Osteocyte (in vitro differentiated cells): ENCODE data around the gene UTY. TPM values are rescaled to one million over a fixed set of nuclear protein-coding genes. Genes with fewer than 3 reads are reported as not detected.

Experiments used
- DNase-seq: peaks from one replicate; pipeline ENCODE4 v3.0.0; 2021; ENCODE audit warnings: mixed read lengths; ENCODE audit not compliant: unreplicated experiment; ENCODE audit errors: extremely low spot score
- H3K27ac Mint-ChIP-seq: one replicate; pipeline ENCODE4 v1.8.0; 2021; ENCODE audit warnings: mild to moderate bottlenecking, mixed read lengths; ENCODE audit not compliant: unreplicated experiment
- H3K27me3 Mint-ChIP-seq: one replicate; pipeline ENCODE4 v1.8.0; 2021; ENCODE audit warnings: mixed read lengths; ENCODE audit not compliant: unreplicated experiment
- H3K36me3 Mint-ChIP-seq: one replicate; pipeline ENCODE4 v1.8.0; 2021; ENCODE audit warnings: mixed read lengths; ENCODE audit not compliant: unreplicated experiment
- H3K4me1 Mint-ChIP-seq: one replicate; pipeline ENCODE4 v1.8.0; 2021; ENCODE audit warnings: mixed read lengths; ENCODE audit not compliant: unreplicated experiment
- H3K4me3 Mint-ChIP-seq: one replicate; pipeline ENCODE4 v1.8.0; 2021; ENCODE audit warnings: mild to moderate bottlenecking, moderate library complexity, mixed read lengths; ENCODE audit not compliant: unreplicated experiment
- H3K9me3 Mint-ChIP-seq: one replicate; pipeline ENCODE4 v1.8.0; 2021; ENCODE audit warnings: mixed read lengths; ENCODE audit not compliant: unreplicated experiment
- total RNA-seq: library from RNA; stranded (reverse); gene quantifications from 2 replicates; pipeline ENCODE4 v1.2.1, GENCODE V29; 2021
- TF ChIP-seq, protein P1 (sequence below): fragments of 200-600 bp; sonication (generic); IDR thresholded peaks from 2 replicates; pipeline ENCODE4 v1.5.0; 2021; ENCODE audit warnings: antibody characterized with exemption, mild to moderate bottlenecking, moderate library complexity

UTY gene
- total RNA-seq, 1 donor from 2014 or later: not detected

DNA sequence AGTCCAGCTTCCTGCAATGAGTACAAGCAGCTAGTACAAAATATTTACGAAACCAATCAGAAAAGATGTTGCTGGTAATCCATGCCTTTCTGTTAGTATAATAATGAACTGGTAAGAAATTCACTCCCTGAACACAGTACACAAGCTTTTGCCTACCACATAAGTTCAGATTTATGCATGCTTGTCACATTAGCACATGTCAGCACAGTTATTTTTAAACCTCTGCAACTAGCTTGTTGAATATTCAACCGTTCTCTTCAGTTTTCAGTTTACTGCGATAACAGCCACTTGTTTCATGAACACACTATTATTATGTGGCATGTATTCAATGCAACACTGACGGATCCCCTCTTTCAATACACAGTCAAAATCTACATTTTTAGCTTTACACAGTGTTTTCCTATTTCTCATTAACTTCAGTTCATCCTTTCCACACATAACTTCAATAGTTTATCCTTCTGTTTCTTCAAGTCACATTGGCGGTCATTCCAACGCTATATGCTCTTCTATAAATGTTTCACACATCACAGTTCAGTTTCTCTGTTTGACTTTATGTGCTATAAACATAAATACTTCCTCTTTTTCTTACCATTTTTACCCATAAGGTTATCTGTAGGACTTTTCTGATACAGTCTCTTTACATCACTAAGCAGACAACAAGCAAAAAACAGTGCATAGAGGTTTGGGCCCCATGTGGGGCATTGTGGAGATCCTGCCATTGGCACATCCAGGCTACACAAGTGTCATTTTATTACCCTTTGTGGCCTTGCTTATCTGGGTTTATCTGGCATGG lies 62.8 kb downstream of the UTY start:
- Mint-ChIP-seq H3K4me1 (no peaks in the 10 kb centered on the region), H3K9me3 (no peaks in the 10 kb centered on the region), H3K27me3 (no peaks in the 10 kb centered on the region), H3K4me3 (no peak overlapping the region), H3K36me3 (no peaks in the 10 kb centered on the region), H3K27ac (no peak overlapping the region)
- DNase-seq: no peak
- TF ChIP-seq, protein P1, sequence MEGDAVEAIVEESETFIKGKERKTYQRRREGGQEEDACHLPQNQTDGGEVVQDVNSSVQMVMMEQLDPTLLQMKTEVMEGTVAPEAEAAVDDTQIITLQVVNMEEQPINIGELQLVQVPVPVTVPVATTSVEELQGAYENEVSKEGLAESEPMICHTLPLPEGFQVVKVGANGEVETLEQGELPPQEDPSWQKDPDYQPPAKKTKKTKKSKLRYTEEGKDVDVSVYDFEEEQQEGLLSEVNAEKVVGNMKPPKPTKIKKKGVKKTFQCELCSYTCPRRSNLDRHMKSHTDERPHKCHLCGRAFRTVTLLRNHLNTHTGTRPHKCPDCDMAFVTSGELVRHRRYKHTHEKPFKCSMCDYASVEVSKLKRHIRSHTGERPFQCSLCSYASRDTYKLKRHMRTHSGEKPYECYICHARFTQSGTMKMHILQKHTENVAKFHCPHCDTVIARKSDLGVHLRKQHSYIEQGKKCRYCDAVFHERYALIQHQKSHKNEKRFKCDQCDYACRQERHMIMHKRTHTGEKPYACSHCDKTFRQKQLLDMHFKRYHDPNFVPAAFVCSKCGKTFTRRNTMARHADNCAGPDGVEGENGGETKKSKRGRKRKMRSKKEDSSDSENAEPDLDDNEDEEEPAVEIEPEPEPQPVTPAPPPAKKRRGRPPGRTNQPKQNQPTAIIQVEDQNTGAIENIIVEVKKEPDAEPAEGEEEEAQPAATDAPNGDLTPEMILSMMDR: no peak

DNA sequence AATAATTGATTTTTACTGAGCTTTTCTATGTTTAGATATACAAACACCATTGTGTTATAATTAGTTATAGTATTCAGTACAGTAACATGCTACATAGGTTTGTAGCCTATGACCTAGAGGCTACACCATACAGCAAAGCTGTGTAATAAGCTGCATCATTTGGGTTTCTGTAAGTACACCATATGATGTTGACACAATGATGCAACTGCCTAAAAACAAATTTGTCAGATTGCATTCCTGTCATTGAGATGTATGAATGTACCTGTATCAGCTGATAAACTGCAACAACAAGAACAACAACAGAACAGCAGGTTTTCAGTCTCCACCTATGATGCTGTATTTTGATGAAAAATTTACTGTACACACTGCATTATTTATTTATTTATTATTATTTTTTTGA lies 64.3 kb downstream of the UTY start:
- H3K36me3 Mint-ChIP-seq: no peaks in the 10 kb centered on the region
- no peaks in the 10 kb centered on the region for H3K9me3 Mint-ChIP-seq
- H3K4me1 Mint-ChIP-seq: no peaks in the 10 kb centered on the region
- no peak for DNase-seq
- H3K27me3 Mint-ChIP-seq: no peaks in the 10 kb centered on the region
- TF ChIP-seq, protein P1: no peak
- H3K27ac Mint-ChIP-seq: no peak overlapping the region
- no peak overlapping the region for H3K4me3 Mint-ChIP-seq

DNA sequence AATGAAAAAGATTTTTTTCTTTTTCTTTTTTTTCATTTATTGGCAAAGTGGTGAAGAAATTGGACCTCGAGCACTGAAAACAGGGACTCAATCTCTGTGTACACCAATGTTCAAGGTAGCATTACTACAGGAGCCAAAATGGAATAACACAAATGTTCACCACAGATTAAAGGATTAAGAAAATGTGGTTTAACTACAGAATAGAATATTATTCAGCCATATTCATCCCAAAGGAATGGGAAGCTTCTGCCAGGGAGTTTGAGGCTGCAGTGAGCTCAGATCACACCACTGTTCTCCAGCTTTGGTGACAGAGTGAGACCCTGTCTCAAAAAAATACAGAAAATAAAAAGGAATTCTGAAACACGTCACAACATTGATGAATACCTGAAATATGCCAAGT lies 81.0 kb downstream of the UTY start:
- Mint-ChIP-seq H3K27ac (no peak overlapping the region), H3K36me3 (no peaks in the 10 kb centered on the region), H3K27me3 (no peaks in the 10 kb centered on the region), H3K4me1 (no peaks in the 10 kb centered on the region), H3K4me3 (no peak overlapping the region), H3K9me3 (no peaks in the 10 kb centered on the region)
- no peak for DNase-seq
- TF ChIP-seq, protein P1: no peak

DNA sequence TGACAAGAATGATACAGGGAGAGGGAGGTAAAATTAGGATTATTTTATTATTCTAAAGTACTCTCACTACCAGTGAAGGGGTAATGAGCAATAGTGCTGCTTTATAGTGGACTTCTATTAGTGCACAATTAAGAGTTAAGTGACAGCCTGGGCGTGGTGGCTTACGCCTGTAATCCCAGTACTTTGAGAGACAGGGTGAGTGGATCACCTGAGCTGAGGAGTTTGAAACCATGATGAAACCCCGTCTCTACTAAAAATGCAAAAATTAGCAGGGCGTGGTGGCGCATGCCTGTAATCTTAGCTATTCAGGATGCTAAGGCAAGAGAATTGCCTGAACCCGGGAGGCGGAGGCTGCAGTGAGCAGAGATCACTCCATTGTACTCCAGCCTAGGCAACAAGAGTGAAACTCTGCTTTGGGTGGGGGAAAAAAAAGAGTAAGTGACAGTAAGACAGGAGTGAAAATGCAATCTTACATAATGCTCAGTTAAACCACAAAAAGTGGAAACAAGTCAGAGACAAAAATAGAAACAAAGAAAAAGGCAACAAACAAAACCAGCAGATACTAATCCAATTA lies 98.6 kb downstream of the UTY start:
- TF ChIP-seq, protein P1: no peak
- Mint-ChIP-seq H3K4me3 (no peak overlapping the region), H3K4me1 (no peaks in the 10 kb centered on the region), H3K36me3 (no peaks in the 10 kb centered on the region), H3K27ac (no peak overlapping the region), H3K9me3 (no peaks in the 10 kb centered on the region), H3K27me3 (no peaks in the 10 kb centered on the region)
- DNase-seq: no peak
